H1 (cell line): ENCODE data around the gene CCDC63. TPM values are rescaled to one million over a fixed set of nuclear protein-coding genes. Genes with fewer than 3 reads are reported as not detected.

Experiments used
- ASH2L ChIP-seq: fragments of 200-600, 300-600 bp; sonication (generic); IDR thresholded peaks from one replicate; pipeline ENCODE4 v1.7.1; 2017; ENCODE audit warnings: low read length
- EP300 ChIP-seq, 2 experiments: IDR thresholded peaks; 1 replicate in 1 of 2; 2 replicates in 1 of 2; pipeline ENCODE4 v1.6.1; 2011 to 2012; ENCODE audit warnings: low read depth in 2 of 2, low read length in 2 of 2, mild to moderate bottlenecking in 2 of 2, borderline replicate concordance in 1 of 2, inconsistent platforms in 1 of 2, moderate library complexity in 1 of 2
- JUND ChIP-seq: IDR thresholded peaks from 2 replicates; pipeline ENCODE4 v1.6.1; 2011; ENCODE audit warnings: mild to moderate bottlenecking, improper control_type of control experiment, low read length
- KDM5A ChIP-seq: fragments of 200-600 bp; IDR thresholded peaks from 2 replicates; pipeline ENCODE4 v1.7.1; 2012; ENCODE audit warnings: mild to moderate bottlenecking, low read length, inconsistent platforms, mixed read lengths
- NRF1 ChIP-seq: IDR thresholded peaks from 2 replicates; pipeline ENCODE4 v1.6.1; 2011; ENCODE audit warnings: mild to moderate bottlenecking, low read depth, low read length, improper control_type of control experiment
- POU5F1 ChIP-seq: IDR thresholded peaks from 2 replicates; pipeline ENCODE4 v1.6.1; 2011; ENCODE audit warnings: low read depth, mild to moderate bottlenecking, low read length, moderate library complexity
- ZNF274 ChIP-seq: IDR thresholded peaks from 2 replicates; pipeline ENCODE4 v1.7.0; 2012; ENCODE audit warnings: low read length, borderline replicate concordance; ENCODE audit errors: extremely low read depth
- polyA plus RNA-seq, 7 experiments: library from polyadenylated mRNA; depleted of rRNA in 3 of 7; stranded (reverse) in 5 of 7; unstranded in 2 of 7; fragments of >200 nt in 5 of 7; fragments of 200-250 nt in 2 of 7; gene quantifications; 1 replicate in 5 of 7; 2 replicates in 1 of 7; 4 replicates in 1 of 7; pipeline versions ENCODE4 v1.2.1 to v1.2.3, GENCODE V29; 2011 to 2013; ENCODE audit warnings: missing spikeins in 2 of 7, mixed read lengths in 2 of 7
- total RNA-seq: library from RNA; stranded (reverse); fragmentation: NEBNext Ultra II Directional; extraction: Animal tissue kit (Norgen Biotek cat#: 25700); gene quantifications from 2 replicates; pipeline ENCODE4 v1.2.1, GENCODE V29; 2021
- TF ChIP-seq, protein P1 (sequence below): IDR thresholded peaks from 2 replicates; pipeline ENCODE4 v1.6.1; 2012; ENCODE audit warnings: inconsistent platforms

The CCDC63 gene
- total and polyA plus RNA-seq, 2 of the 8 experiments (the other 6 are each of a cell fraction or from before 2014, with no cell fraction given), result 0.42 to 0.93 TPM

DNA sequence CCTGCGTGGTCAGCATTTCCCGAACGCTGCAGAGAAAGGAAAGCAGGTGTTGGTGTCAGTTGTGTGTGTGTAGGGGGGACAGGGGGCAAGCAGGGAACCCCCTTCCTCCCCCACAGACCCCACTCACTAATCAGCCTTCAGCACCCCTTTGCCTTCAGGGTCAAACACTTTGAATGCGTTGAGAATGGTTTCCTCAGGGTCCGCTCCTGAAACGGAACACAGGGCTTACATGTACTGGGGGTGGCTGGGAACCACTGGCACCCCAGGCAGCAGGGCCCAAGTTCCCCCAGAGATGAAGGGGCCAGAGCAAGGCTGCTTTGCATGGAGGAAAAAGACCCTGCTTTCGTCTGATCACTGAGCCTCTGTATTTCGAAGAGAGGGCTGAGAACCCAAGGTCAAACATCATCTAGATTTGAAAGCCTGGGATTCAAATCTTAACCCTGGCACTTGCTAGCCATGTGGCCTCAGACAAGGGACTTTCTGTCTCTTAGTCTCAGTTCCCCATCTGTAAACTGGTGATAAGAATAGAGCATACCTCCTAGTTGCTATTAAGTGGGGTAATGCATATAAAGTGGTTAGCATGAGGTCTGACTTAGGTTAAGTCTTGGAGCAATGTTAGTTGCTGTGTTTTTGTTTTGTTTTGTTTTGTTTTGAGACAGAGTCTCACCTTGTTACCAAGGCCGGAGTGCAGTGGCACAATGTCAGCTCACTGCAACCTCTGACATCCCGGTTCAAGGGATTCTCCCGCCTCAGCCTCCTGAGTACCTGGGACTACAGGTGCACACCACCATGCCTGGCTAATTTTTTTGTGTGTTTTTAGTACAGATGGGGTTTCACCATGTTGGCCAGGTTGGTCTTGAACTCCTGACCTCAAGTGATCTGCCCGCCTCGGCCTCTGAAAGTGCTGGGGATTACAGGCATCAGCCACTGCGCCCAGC lies 66.6 kb downstream of the CCDC63 start (continued):
- TF ChIP-seq POU5F1, result no peak
- TF ChIP-seq JUND, result no peak
- no peak for TF ChIP-seq EP300 (IDR thresholded peaks at IDR 0.05; ENCODE audit: borderline replicate concordance in 1 of 2, low read depth in 2 of 2, low read length in 2 of 2)
- TF ChIP-seq KDM5A, result no peak
- no peak for TF ChIP-seq NRF1
- TF ChIP-seq, protein P1, sequence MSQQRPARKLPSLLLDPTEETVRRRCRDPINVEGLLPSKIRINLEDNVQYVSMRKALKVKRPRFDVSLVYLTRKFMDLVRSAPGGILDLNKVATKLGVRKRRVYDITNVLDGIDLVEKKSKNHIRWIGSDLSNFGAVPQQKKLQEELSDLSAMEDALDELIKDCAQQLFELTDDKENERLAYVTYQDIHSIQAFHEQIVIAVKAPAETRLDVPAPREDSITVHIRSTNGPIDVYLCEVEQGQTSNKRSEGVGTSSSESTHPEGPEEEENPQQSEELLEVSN, result no peak
- TF ChIP-seq ASH2L, result no peak
- no peak for TF ChIP-seq ZNF274
